Measurements from ENCODE around the gene IKZF2. TPM values are rescaled to one million over a fixed set of nuclear protein-coding genes. Genes with fewer than 3 reads are reported as not detected.

IKZF2 gene
- total and polyA plus RNA-seq, 7 donors = 0.29 to 11.6 (median 3.2) TPM

GRCh38 chr2:213065583-213066442 is 85.6 kb downstream of the IKZF2 start:
- intact Hi-C loops (cut with DNase I) = loop anchor here in 1 of 2 donors (1.0 to 5.0 kb wide), 2 partner anchors 21 to 86 kb away; partner anchors contain the start of gene IKZF2
- Histone ChIP-seq H3K4me3 (peak overlapping the region; percentile 48), H3K9me3 (no peaks in the 10 kb centered on the region), H3K4me1 (peaks cover 44% of the 10 kb centered on the region), H3K36me3 (ENCODE audit: insufficient read depth in 1 of 2, low read depth in 1 of 2) (no peaks in the 10 kb centered on the region), H3K27me3 (ENCODE audit: insufficient read depth in 3 of 3, low read length in 2 of 3) (no peaks in the 10 kb centered on the region), H3K27ac (peak overlapping the region; percentile 40)
- WGBS, 3 donors = 28 to 30% (median 28%) methylated on average over 8 of the region's 8 CpGs
- no peak for TF ChIP-seq CTCF (IDR thresholded peaks at IDR 0.05)
- ATAC-seq (peak in 3 of 4 donors; percentile 41 to 72 (median 67)), DNase-seq (no peak)

GRCh38 chr2:213064099-213064498 is 87.3 kb downstream of the IKZF2 start:
- no peak overlapping the region for H3K4me3 ChIP-seq
- H3K27me3 ChIP-seq (ENCODE audit: insufficient read depth in 3 of 3, low read length in 2 of 3) = no peaks in the 10 kb centered on the region
- no peak for DNase-seq
- ATAC-seq = no peak
- WGBS, 3 donors = 90 to 92% (median 91%) methylated on average over 2 of the region's 2 CpGs
- H3K36me3 ChIP-seq (ENCODE audit: insufficient read depth in 1 of 2, low read depth in 1 of 2) = no peaks in the 10 kb centered on the region
- TF ChIP-seq CTCF (IDR thresholded peaks at IDR 0.05) = no peak
- peaks cover 28% of the 10 kb centered on the region for H3K4me1 ChIP-seq
- no peak overlapping the region for H3K27ac ChIP-seq
- H3K9me3 ChIP-seq = no peaks in the 10 kb centered on the region
- intact Hi-C loops (cut with DNase I) = no loop called here

GRCh38 chr2:213057977-213058376 is 93.4 kb downstream of the IKZF2 start:
- H3K4me3 ChIP-seq = no peak overlapping the region
- 66 to 86% (median 72%) methylated on average over 3 of the region's 3 CpGs for WGBS, 3 donors
- no peak overlapping the region for H3K27ac ChIP-seq
- TF ChIP-seq CTCF (IDR thresholded peaks at IDR 0.05) = no peak
- intact Hi-C loops (cut with DNase I) = no loop called here
- peaks cover 0 to 4% of the 10 kb centered on the region in 2 donors for H3K36me3 ChIP-seq (ENCODE audit: insufficient read depth in 1 of 2, low read depth in 1 of 2)
- no peaks in the 10 kb centered on the region for H3K27me3 ChIP-seq (ENCODE audit: insufficient read depth in 3 of 3, low read length in 2 of 3)
- ATAC-seq = no peak
- no peak for DNase-seq
- H3K4me1 ChIP-seq = no peaks in the 10 kb centered on the region
- H3K9me3 ChIP-seq = no peaks in the 10 kb centered on the region

- no peak for ATAC-seq
- Histone ChIP-seq H3K36me3 (ENCODE audit: insufficient read depth in 1 of 2, low read depth in 1 of 2) (peaks cover 3 to 8% of the 10 kb centered on the region in 2 donors), H3K27ac (no peak overlapping the region), H3K27me3 (ENCODE audit: insufficient read depth in 3 of 3, low read length in 2 of 3) (no peaks in the 10 kb centered on the region), H3K4me3 (no peak overlapping the region), H3K9me3 (no peaks in the 10 kb centered on the region), H3K4me1 (no peaks in the 10 kb centered on the region)
- DNase-seq = no peak
- TF ChIP-seq CTCF (IDR thresholded peaks at IDR 0.05) = no peak
- intact Hi-C loops (cut with DNase I) = no loop called here
- WGBS, 3 donors = 73 to 87% (median 77%) methylated on average over 1 of the region's 1 CpG
Measured at GRCh38 chr2:213046431-213046830, 105.0 kb downstream of the IKZF2 start.

Data from psoas muscle (tissue), 8 donors.